K562 (cell line): ENCODE results near the gene NRN1L. TPM values are rescaled to one million over a fixed set of nuclear protein-coding genes. Genes with fewer than 3 reads are reported as not detected.

Experiments used
- CREB1 ChIP-seq, 2 experiments: sonication (generic) in 1 of 2; formaldehyde crosslinking in 1 of 2; IDR thresholded peaks; 2 replicates each; pipeline versions ENCODE4 v1.6.1 to v1.8.0; 2012 to 2022; ENCODE audit warnings: inconsistent platforms in 1 of 2, mild to moderate bottlenecking in 1 of 2, missing genetic modification reagents in 1 of 2, moderate library complexity in 1 of 2
- HDGF ChIP-seq: fragments of 450-650 bp; IDR thresholded peaks from 2 replicates; pipeline ENCODE4 v1.6.1; 2016
- L3MBTL2 ChIP-seq: fragments of 450-650 bp; IDR thresholded peaks from 2 replicates; pipeline ENCODE4 v1.6.1; 2016; ENCODE audit warnings: mild to moderate bottlenecking, moderate library complexity
- NR2C1 ChIP-seq, 2 experiments: fragments of 450-650 bp; IDR thresholded peaks; 2 replicates each; pipeline ENCODE4 v1.6.1; 2017; ENCODE audit warnings: mild to moderate bottlenecking in 2 of 2, antibody characterized with exemption in 1 of 2, inconsistent platforms in 1 of 2, missing compliant biosample characterization in 1 of 2, missing genetic modification characterization in 1 of 2
- NR2C2 ChIP-seq, 2 experiments: fragments of 200-800 bp in 1 of 2; sonication (Bioruptor generic) in 1 of 2; sonication (generic) in 1 of 2; formaldehyde crosslinking in 1 of 2; IDR thresholded peaks; 2 replicates each; pipeline versions ENCODE4 v1.6.1 to v1.8.0; 2016 to 2022; ENCODE audit warnings: mild to moderate bottlenecking in 1 of 2, missing compliant biosample characterization in 1 of 2, missing genetic modification characterization in 1 of 2, missing genetic modification reagents in 1 of 2
- SREBF2 ChIP-seq: sonication (generic); formaldehyde crosslinking; IDR thresholded peaks from 2 replicates; pipeline ENCODE4 v1.4.0; 2020; ENCODE audit warnings: mild to moderate bottlenecking, missing genetic modification reagents
- TEAD4 ChIP-seq, 2 experiments: sonication (generic) in 1 of 2; formaldehyde crosslinking in 1 of 2; IDR thresholded peaks; 2 replicates each; pipeline versions ENCODE4 v1.6.1 to v1.8.0; 2012 to 2022; ENCODE audit warnings: borderline replicate concordance in 1 of 2, inconsistent platforms in 1 of 2, low read length in 1 of 2, mild to moderate bottlenecking in 1 of 2, missing genetic modification reagents in 1 of 2
- polyA plus RNA-seq, 8 experiments: library from polyadenylated mRNA; depleted of rRNA in 4 of 8; stranded (reverse) in 5 of 8; unstranded in 3 of 8; fragments of >200 nt; fragmentation: Nextera tagmentation in 2 of 8; fragmentation: Illumina TruSeq in 1 of 8; extraction: Ambion mirVana in 2 of 8; extraction: Trizol in 1 of 8; gene quantifications; 2 replicates each; pipeline versions ENCODE4 v1.2.1 to v1.2.3, GENCODE V29; 2011 to 2014; ENCODE audit warnings: inconsistent platforms in 1 of 8, missing spikeins in 1 of 8
- total RNA-seq, 7 experiments: library from RNA; depleted of rRNA in 6 of 7; stranded (reverse); fragments of >200 nt in 6 of 7; fragmentation: Illumina TruSeq in 2 of 7; extraction: Trizol in 2 of 7; gene quantifications; 2 replicates each; pipeline versions ENCODE4 v1.2.1 to v1.2.3, GENCODE V29; 2011 to 2021; ENCODE audit warnings: low replicate concordance in 1 of 7
- TF ChIP-seq, protein P1 (sequence below): sonication (generic); formaldehyde crosslinking; IDR thresholded peaks from 2 replicates; pipeline ENCODE4 v1.8.1; 2023; ENCODE audit warnings: mild to moderate bottlenecking, missing genetic modification reagents, moderate library complexity
- TF ChIP-seq, protein P2 (sequence below), 2 experiments: fragments of 450-650 bp in 1 of 2; sonication (generic) in 1 of 2; formaldehyde crosslinking in 1 of 2; IDR thresholded peaks in 1 of 2; conservative IDR thresholded peaks in 1 of 2; 2 replicates each; pipeline versions ENCODE4 v1.6.1 to v1.8.1; 2016 to 2023; ENCODE audit warnings: mild to moderate bottlenecking in 2 of 2, moderate library complexity in 2 of 2, inconsistent platforms in 1 of 2, missing genetic modification reagents in 1 of 2
- TF ChIP-seq, protein P3 (sequence below), 3 experiments: fragments of 200-800 bp in 1 of 3; fragments of 250-450 bp in 1 of 3; fragments of 450-650 bp in 1 of 3; sonication (Bioruptor Pico) in 1 of 3; sonication (Bioruptor generic) in 1 of 3; formaldehyde crosslinking in 1 of 3; IDR thresholded peaks; 2 replicates each; pipeline versions ENCODE4 v1.6.1 to v1.8.0; 2016 to 2022; ENCODE audit warnings: mild to moderate bottlenecking in 2 of 3, missing genetic modification characterization in 2 of 3, missing compliant biosample characterization in 1 of 3, moderate library complexity in 1 of 3

NRN1L gene
- total and polyA plus RNA-seq, 9 of the 15 experiments (the other 6 are each of a cell fraction or from before 2014, with no cell fraction given) = 0.22 to 0.86 (median 0.61) TPM; not detected in 5

DNA sequence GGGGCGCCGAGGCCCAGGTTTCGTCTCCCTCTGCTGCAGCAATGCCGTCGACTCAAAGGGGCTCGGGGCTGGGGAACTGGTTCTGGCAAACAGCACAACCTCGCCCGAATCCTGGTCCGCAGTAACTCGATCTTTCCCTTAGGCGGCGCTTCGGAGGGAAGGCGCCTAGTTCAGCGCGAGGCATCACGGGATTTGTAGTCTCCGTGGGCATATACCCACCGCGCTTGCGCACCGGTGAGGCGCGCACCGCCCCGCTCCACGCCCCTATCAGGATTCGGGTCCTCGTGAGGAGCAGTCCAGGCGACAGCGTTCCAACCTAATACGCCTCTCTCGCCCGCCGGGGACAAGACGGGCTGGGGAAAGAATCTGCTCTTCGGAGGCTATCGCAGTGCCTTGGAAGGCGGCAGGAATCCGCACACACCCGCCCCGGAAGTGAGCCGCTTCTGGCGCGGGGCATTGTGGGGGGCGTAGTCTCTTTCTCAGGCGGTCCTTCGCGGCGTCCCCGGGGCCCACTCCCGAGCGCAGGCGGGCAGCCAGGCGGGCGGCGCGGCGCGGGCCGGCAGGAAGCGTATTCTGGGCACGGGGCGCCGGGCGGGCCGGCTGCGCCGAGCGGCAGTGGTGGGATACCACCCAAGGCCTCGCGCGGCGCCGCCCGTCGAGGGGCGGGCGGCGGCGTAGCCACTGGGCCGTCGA lies 42.7 kb upstream of the NRN1L start, which contains the start of gene THAP11 (continued):
- TF ChIP-seq, protein P1, sequence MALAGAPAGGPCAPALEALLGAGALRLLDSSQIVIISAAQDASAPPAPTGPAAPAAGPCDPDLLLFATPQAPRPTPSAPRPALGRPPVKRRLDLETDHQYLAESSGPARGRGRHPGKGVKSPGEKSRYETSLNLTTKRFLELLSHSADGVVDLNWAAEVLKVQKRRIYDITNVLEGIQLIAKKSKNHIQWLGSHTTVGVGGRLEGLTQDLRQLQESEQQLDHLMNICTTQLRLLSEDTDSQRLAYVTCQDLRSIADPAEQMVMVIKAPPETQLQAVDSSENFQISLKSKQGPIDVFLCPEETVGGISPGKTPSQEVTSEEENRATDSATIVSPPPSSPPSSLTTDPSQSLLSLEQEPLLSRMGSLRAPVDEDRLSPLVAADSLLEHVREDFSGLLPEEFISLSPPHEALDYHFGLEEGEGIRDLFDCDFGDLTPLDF (CRISPR knock-in tag) = peak; percentile 92
- TF ChIP-seq CREB1 (IDR thresholded peaks at IDR 0.05) (peak; percentile 21), CREB1 (CRISPR knock-in tag; IDR thresholded peaks at IDR 0.05) (peak; percentile 78; the same call in 1 of the 2 replicates), L3MBTL2 (peak; percentile 87), HDGF (no peak), NR2C2 (CRISPR knock-in tag; IDR thresholded peaks at IDR 0.05) (peak; percentile 70), NR2C2 (tag; IDR thresholded peaks at IDR 0.05) (peak; percentile 87), TEAD4 (IDR thresholded peaks at IDR 0.05; ENCODE audit: low read length) (peak; percentile 45; the same call in 1 of the 2 replicates), TEAD4 (CRISPR knock-in tag; IDR thresholded peaks at IDR 0.05; ENCODE audit: borderline replicate concordance) (no peak), SREBF2 (no peak), NR2C1 (IDR thresholded peaks at IDR 0.05) (peak; percentile 59), NR2C1 (tag; IDR thresholded peaks at IDR 0.05) (peak; percentile 76)
- TF ChIP-seq, protein P2, sequence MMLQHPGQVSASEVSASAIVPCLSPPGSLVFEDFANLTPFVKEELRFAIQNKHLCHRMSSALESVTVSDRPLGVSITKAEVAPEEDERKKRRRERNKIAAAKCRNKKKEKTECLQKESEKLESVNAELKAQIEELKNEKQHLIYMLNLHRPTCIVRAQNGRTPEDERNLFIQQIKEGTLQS (IDR thresholded peaks at IDR 0.05) = no peak
- TF ChIP-seq, protein P2 (CRISPR knock-in tag; conservative IDR thresholded peaks at IDR 0.05) = peak; percentile 86; the same call in 1 of the 2 replicates
- TF ChIP-seq, protein P3, sequence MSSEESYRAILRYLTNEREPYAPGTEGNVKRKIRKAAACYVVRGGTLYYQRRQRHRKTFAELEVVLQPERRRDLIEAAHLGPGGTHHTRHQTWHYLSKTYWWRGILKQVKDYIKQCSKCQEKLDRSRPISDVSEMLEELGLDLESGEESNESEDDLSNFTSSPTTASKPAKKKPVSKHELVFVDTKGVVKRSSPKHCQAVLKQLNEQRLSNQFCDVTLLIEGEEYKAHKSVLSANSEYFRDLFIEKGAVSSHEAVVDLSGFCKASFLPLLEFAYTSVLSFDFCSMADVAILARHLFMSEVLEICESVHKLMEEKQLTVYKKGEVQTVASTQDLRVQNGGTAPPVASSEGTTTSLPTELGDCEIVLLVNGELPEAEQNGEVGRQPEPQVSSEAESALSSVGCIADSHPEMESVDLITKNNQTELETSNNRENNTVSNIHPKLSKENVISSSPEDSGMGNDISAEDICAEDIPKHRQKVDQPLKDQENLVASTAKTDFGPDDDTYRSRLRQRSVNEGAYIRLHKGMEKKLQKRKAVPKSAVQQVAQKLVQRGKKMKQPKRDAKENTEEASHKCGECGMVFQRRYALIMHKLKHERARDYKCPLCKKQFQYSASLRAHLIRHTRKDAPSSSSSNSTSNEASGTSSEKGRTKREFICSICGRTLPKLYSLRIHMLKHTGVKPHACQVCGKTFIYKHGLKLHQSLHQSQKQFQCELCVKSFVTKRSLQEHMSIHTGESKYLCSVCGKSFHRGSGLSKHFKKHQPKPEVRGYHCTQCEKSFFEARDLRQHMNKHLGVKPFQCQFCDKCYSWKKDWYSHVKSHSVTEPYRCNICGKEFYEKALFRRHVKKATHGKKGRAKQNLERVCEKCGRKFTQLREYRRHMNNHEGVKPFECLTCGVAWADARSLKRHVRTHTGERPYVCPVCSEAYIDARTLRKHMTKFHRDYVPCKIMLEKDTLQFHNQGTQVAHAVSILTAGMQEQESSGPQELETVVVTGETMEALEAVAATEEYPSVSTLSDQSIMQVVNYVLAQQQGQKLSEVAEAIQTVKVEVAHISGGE (CRISPR knock-in tag; IDR thresholded peaks at IDR 0.05) = peak in 1 of 3 experiments; percentile 83; a peak in 2 of 6 replicates
- TF ChIP-seq, all 486 proteins: peak for 96
